ENCODE results near the gene LRWD1.
"Not testable (repeated sequence)": the region's sequence is repeated elsewhere in the genome, so short reads cannot be mapped to it uniquely, and the experiment has no call there.

The LRWD1 gene

DNA sequence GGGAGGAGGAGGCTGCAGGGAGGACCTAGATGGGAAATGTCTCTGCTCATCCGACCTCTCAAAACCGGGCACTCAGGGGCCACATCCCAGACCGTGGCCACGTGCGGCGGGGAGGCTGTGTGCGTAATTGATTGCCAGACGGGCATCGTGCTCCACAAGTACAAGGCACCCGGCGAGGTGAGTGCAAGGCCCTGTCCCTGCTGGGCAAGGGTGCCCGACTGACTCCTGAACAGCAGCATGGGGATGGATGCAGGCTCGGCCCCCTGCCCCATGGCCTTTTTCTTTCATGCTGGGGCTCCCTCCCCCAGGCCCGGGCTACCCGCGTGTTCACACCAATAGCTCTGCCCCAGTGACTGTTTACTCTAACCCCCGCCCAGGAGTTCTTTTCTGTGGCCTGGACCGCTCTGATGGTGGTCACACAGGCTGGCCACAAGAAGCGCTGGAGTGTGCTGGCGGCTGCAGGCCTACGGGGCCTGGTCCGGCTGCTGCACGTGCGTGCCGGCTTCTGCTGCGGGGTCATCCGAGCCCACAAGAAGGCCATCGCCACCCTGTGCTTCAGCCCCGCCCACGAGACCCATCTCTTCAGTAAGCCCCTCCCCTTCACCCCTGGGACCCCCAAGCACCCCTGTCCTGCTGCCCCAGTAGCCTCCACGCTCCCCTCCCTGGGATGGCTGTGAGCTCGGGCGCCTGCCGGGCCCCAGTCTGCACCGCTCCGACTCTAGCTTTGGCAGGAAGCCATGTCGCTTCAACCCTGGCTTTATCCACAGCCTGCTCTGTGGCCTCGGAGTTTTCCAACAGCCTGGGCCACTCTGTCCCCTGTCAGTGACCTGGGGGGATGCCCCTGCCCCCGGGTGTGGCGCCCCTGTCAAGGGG lies 3.9 kb downstream of the LRWD1 start:
- no peak for DNase-seq (ENCODE audit: low spot score)

DNA sequence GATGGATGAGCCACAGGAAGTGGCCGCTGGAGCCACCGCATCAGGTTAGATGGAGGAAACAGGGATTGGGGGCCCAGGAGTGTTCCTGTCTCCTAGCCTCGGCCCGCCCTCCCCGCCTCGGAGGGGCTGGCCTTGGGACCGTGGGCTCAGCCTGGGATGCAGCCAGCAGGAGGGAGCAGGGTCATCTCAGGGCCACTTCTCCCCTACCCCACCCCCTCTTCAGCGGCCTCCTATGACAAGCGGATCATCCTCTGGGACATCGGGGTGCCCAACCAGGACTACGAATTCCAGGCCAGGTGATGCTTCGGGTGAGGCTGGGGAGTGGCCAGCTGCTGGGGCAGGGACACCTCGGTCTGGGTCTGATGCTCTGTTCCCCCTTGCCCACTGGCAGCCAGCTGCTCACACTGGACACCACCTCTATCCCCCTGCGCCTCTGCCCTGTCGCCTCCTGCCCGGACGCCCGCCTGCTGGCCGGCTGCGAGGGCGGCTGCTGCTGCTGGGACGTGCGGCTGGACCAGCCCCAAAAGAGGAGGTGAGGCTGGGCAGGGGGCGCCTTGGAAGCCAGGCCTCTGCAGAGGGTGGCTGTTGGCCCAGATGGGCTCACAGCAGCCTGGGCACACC lies 4.7 kb downstream of the LRWD1 start:
- DNase-seq (ENCODE audit: low spot score): no peak

- DNase-seq (ENCODE audit: low spot score): no peak
Measured at GRCh38 chr7:102469972-102470825, 5.4 kb downstream of the LRWD1 start.

- no peak for DNase-seq (ENCODE audit: low spot score)
Measured at GRCh38 chr7:102471791-102472125, 7.0 kb downstream of the LRWD1 start.

DNA sequence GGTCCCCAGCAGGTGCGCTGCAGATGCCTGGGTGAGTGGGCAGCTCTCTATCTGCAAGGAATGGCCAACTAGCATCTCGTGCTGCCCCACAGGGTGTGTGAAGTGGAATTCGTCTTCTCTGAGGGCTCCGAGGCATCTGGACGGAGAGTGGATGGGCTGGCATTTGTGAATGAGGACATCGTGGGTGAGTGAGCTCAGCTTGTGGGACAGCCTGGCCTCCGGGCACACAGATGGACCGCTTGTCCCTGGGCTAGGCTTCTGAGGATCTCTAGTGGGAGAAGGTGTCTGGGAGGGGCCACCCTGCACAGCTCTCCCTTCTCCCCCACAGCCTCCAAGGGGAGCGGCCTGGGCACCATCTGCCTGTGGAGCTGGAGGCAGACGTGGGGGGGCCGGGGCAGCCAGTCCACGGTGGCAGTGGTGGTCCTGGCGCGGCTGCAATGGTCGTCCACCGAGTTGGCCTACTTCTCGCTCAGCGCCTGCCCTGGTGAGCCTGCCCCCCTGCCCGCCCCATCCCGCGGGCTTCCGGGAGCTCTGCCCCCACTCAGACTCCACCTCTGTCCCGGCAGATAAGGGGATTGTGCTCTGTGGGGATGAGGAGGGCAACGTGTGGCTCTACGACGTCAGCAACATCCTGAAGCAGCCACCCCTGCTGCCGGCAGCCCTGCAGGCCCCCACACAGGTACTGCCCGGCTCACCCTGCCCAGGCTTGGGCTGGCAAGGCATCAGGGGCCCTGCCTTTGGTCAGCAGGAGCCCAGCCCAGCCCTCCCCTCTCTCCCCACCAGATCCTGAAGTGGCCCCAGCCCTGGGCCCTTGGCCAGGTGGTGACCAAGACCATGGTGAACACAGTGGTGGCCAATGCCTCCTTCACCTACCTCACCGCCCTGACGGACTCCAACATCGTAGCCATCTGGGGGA lies 7.6 kb downstream of the LRWD1 start:
- no peak for DNase-seq (ENCODE audit: low spot score)

- DNase-seq (ENCODE audit: low spot score): no peak
Measured at GRCh38 chr7:102473271-102473991, 8.6 kb downstream of the LRWD1 start.

GRCh38 chr7:102474116-102474515 lies 9.3 kb downstream of the LRWD1 start:
- not testable (repeated sequence) for DNase-seq (ENCODE audit: low spot score)

DNA sequence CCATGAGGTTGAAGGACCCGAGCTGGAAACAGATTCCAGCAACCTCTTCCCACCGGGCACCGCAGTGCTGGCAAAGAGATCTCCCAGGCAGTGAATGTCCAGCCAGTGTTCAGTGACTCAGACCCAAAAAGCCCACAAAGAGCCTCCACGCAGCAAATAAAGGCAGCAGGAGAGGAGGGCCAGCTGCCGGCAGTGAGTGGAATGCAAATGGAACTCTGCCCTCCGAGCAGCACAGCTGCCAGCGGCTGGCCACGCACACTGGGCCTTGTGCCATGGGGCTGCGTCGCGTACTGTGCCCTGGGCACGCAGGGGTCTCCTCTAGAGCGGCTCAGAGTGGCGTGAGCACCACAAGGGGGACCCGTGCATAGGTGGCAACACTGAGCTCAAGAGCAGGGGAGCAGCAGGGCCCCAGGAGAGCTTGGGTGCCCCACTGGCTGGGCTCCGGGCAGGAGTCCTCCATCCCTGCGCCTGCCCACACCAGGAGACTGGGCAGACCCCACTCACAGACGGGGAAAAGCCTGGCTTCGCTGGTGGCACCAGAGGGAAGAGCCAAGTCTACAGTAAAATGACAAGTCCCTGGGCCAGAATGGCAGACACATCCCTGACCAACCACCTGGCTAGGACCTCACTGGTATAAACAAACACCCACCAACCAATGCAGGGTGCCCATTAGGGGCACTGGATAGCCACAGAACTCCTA lies 10.1 kb downstream of the LRWD1 start:
- not testable (repeated sequence) for DNase-seq (ENCODE audit: low spot score)

GRCh38 chr7:102478314-102479208 lies 13.8 kb downstream of the LRWD1 start, which contains the start of gene POLR2J:
Gene POLR2J, minus strand, starts transcription at chr7:102478922. Its CDS starts 62 bp downstream, at chr7:102478860.
- peak; percentile 85 for DNase-seq (ENCODE audit: low spot score)

GRCh38 chr7:102479209-102479584 lies 14.4 kb downstream of the LRWD1 start:
- DNase-seq (ENCODE audit: low spot score): not testable (repeated sequence)

DNA sequence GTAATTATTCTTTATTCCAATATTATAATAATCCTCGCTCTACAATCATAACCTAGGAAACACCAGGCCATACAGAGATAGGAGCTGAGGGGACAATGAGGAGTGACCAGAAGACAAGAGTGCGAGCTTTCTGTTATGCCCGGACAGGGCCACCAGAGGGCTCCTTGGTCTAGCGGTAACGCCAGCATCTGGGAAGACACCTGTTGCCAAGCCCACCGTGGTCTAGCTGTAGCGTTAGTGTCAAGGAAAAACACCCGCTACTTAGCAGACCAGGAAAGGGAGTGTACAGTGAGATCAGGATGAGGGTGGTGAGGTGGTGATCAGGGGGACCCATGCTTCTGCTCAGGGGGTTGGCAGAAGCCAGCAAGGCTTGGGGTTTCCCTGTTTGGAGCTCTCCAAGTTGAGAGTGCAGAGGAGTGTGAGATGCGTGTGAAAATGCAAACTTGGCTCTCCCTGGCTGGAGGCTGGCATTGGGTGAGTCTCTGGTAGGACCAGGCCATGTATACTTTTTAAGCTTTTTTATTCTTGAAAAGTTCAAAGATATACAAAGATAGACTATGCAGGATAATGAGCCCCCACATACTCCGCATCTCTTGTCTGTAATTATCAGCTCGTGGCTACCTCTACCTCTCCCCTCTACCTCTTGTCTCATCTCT lies 15.3 kb downstream of the LRWD1 start:
- DNase-seq (ENCODE audit: low spot score): not testable (repeated sequence)

DNA sequence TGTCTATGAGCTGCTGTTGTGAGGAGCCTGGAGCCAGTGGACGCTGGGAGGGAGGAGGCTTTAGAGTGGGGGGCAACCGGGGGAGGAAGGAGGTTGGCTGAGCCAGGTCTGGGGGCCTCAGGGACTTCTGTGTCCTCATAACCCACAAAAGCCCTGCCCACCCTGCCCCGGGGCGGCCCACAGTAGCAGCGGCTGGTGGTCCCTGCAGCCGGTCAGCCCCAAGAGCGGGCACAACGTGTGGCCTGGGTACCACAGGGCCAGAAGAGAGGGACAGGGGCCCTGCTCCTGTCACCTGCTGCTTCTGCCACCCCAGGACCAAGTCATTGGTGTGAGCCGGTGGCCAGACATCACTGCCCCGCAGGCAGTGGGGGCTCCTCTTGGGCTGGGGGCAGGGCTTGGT lies 17.2 kb downstream of the LRWD1 start:
- DNase-seq (ENCODE audit: low spot score): not testable (repeated sequence)

DNA sequence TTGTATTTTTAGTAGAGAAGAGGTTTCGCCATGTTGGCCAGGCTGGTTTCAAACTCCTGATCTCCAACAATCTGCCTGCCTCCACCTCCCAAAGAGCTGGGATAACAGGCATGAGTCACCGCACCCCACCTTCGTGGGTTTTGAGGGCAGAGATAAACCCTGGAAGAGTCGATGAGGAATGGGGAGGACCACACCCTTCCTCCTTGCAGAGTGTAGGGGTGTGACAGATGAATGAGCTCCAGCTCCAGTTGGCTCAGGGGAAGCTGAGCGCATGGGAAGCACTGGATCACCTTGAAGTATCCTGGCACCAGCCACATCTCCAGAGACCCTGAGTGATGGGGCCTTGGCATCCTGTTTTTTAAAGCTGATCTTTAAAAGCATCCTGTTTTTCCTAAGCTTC lies 19.5 kb downstream of the LRWD1 start:
- not testable (repeated sequence) for DNase-seq (ENCODE audit: low spot score)

DNA sequence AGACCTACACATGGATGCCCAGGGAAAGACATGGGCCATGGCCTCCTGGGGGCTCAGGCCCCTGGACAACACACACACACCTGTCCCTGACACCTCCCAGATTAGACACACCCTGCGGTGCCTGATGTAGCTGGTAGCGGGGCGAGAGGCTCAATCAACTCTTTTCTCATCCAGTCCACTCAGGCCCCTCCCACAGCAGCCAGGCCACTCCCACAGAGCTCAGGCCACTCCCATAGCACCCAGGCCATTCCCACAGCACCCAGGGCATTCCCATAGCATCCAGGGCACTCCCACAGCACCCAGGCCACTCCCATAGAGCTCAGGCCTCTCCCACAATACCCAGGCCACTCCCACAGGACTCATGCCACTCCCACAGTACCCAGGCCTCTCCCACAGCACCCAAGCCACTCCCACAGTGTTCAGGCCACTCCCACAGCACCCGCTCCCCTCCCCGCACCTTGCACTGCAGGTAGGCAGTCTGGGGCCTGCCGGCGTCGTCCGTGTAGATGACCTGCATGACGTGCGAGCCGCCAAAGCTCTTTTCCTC lies 25.8 kb downstream of the LRWD1 start:
- DNase-seq (ENCODE audit: low spot score): not testable (repeated sequence)

DNA sequence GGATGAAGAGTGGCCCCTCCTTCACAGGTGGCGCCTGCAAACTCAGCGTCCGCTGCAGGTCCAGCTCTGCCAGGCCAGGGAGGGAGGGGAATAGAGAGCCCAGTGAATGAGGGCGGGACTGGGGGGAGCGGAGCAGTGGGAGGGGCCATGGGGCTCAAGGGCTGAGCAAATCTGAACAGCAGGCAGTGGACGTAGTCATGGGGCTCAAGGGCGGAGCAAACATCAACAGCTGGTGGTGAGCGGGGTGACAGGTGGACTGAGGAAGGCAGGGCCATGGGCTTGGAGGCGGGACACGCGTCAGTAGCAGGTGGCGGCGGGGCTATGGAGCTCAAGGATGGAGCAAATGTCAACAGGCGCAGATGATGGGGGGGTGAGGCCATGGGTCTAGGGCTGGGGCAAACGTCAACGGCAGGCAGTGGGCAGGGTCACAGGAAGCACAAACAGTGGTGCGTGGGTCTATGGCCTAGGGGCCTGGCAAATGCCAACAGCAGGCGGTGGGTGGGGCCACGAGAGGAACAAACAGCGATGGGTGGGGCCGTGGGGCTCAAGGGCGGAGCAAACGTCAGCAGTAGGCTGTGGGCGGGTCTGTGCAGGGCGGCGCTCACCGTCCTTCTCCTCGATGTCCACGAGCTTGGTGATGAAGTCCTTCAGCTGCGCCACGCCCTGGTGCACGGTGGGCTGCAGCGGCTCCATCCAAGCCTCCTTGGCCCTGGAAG lies 28.6 kb downstream of the LRWD1 start:
- not testable (repeated sequence) for DNase-seq (ENCODE audit: low spot score)

DNA sequence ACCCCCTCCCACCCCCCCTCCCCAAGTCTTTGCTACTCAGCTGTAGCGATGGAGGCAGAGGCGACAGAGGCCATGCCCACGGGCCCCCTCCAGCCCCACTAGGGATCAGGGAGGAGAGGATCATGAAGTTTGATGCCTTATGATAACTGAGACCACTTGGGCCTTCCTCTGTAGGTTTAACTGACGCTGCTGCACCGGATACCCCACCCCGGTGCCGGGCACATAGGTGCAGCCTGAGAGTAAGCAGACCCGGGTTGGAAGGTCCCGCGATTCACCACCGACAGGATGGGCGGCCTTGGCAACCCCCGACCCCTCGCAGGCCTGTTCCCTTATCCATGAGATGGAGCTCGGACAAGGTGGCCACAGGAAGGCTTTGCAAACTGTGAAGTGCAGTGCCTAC lies 29.2 kb downstream of the LRWD1 start:
- DNase-seq (ENCODE audit: low spot score): not testable (repeated sequence)

- not testable (repeated sequence) for DNase-seq (ENCODE audit: low spot score)
Measured at GRCh38 chr7:102494473-102495149, 29.8 kb downstream of the LRWD1 start.
